HG03066 (cell line): Measurements from ENCODE around the gene ANKRD13D.
"Not testable (repeated sequence)": the region's sequence is repeated elsewhere in the genome, so short reads cannot be mapped to it uniquely, and the experiment has no call there.

Experiments
- ATAC-seq: cut with Tn5 transposase; IDR thresholded peaks from one replicate; pipeline ENCODE4 v1.9.1; 2021; ENCODE audit warnings: low read depth; ENCODE audit not compliant: unreplicated experiment

ANKRD13D gene

DNA sequence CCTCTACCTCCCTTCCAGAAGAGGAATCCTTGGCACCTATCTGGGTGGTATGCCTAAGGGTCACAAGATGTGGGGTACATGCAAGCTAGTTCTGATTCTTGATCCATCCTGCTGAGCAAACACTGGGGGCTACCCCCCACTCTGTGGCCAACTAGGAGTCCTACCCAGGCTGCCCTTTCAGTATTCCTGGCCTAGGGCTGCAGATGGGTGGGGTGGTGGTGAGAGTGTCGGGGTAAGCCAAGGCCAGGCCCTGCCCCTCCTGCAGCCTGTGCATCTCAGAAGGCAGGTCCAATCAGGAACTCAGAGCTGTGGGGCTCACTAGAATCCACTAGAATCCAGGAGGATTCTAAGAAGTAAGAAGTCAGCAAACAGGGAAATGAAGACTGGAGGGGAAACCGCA, 25.1 kb downstream of the ANKRD13D start:
- ATAC-seq = no peak

DNA sequence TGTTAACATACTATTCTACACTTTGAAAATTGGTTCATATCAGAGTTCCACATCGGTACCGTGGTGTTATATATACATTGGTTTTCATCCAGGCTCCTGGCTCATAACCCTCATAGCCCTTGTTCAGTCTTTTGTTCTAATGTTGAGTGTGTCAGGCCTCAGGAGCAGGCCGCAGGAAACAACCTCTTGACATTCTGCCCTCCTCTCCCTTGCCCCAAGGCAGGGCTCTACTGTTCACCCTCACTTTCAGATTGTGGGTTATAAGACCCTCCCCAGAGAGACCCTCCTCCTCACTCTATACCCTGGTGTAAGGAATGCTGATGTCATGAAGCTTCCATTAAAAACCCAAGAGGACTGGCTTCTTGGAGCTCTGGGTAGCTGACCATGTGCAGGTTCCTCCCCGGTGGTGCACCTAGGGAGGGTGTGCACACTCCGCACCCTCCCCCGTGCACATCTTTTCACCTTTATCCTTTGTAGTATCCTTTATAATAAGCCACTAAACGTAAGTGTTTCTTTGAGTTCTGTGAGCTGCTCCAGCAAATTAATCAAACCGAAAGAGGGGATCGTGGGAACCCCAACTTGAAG, 26.3 kb downstream of the ANKRD13D start:
- no peak for ATAC-seq

GRCh38 chr11:67316882-67317204, 27.7 kb downstream of the ANKRD13D start:
- ATAC-seq = no peak

DNA sequence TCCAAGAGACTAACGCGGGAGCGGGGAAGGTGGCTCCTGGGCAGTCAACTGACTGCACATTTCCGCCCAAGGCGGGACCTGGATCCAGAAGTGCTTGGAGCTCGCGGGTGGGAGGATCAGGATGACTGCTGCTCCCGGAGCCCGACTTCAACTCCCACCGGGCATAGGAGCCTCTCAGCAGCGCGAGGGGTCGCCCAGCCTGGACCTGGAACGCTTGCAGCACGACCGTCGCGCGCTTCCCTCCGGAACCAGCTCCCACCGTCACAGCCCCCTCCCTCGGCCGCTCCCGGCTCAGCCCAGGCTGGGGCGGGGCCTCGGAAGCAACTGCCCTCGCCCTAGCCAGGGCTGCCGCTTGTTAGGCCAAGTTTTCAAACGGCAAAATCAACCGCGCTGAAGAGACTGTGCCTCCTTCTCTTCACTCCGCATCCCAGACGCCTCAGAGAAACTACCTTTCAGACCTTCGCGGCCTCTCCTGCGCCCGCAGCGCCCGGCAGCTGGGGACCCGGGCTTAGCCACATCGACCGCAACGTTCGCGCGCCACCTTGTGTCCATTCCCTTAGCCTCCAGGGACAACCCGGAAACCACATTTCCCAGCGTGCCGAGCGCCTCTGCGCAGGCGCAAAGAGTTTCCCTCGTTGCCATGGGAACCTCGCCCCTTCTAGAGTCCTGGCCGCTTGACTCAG, 28.2 kb downstream of the ANKRD13D start:
- ATAC-seq = peak; percentile 83

GRCh38 chr11:67317888-67318555, 28.9 kb downstream of the ANKRD13D start:
- ATAC-seq = no peak

- ATAC-seq = not testable (repeated sequence)
Observed at GRCh38 chr11:67318876-67319275, 29.8 kb downstream of the ANKRD13D start.

DNA sequence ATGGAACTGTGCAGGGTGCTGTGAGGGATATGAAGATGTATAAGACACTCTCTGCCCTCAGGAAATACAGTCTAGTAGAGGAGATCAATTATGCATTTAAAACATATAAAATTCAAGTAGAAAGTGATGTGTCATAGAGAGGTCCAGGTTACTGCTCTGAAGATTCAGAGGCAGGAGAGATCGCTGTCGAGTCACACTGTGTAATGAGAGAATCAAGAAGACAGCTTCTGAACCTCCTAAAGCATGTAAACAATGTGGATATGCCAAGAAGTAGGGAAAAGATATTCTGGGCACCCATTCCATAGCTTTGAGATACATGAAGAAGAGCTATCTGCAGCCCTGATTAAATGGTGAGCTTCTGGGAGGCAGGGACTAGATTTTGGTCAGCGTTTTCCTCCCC, 30.9 kb downstream of the ANKRD13D start:
- no peak for ATAC-seq

DNA sequence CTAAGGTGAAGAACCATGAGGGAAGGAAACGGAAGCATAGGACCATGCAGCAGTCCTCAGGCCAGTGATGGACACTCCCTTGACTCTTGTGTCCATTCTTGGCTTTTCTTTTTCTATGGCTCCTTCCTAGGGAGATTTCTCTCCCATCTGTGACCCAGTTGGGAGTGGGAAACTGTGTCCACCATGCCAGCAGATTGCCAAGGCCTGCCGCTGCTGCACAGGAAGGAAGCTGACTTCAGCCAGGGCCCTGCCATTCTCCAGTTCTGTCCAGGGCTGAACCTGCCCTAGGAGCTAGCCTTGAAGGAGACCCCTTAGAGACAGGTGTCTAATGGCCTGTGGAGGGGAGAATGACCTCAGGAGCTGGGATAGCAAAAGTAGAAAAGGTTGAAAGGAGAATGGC, 31.6 kb downstream of the ANKRD13D start:
- ATAC-seq = no peak

DNA sequence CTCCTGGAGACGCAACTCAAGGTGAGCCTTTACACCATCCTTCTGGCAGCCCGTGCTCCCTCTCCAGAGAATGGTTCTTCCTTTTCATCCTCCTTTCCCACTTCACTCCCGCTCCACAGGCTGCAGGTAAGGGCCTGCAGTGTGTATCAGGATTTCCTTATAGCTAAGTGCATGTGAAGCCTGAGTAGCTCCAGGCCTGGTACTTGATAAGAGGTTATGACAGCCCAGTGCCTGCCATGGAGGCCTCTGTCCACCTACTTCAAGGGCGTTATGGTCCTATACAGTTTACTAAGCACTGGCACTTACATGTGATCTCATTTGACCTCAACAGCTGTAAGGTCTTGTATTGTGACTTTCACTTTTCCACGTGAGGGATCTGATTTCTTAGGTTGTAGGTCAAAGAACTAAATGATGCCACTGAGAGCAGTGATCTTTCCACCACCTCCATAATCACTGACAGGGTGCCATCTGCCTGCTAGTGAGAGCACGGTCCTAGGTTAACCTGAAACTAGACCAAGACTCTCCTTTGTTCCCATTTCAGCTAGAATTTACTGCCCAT, 32.3 kb downstream of the ANKRD13D start:
- no peak for ATAC-seq

DNA sequence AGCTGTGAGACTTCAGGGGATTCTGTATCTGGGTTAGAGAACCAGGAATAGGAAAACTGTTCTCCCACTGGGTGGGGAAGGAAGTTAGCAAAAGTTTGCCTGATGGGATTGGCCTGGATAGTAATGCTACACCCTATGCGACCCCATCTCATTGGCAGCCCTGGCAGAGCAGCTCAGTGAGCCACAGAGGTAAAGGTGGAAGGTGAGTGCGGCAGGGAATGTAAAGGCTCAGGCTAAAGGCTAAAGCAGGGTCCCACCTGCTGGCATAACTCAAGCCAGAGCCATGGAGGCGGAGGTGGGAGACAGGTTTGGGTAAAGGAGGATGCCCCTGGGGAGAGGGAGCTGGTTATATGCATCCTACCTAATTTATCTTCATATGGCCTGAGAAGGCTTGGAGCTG, 32.9 kb downstream of the ANKRD13D start:
- no peak for ATAC-seq

- no peak for ATAC-seq
Observed at GRCh38 chr11:67323526-67323925, 34.4 kb downstream of the ANKRD13D start.

GRCh38 chr11:67332081-67332691, 43.1 kb downstream of the ANKRD13D start:
- no peak for ATAC-seq

DNA sequence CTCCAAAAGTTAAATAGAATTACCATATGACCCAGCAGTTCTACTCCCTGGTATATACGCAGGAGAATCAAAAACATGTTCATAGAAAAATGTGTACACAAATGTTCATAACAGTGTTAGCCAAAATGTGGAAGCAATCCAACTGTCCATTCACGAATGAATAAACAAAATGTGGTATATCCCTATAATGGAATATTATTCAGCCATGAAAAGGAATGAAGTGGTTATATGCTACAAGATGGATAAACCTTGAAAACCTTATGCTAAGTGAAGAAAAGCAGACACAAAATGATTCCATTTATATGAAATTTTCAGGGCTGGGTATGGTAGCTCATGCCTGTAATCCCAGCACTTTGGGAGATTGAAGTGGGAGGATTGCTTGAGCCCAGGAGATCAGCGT, 48.2 kb downstream of the ANKRD13D start:
- ATAC-seq = no peak

DNA sequence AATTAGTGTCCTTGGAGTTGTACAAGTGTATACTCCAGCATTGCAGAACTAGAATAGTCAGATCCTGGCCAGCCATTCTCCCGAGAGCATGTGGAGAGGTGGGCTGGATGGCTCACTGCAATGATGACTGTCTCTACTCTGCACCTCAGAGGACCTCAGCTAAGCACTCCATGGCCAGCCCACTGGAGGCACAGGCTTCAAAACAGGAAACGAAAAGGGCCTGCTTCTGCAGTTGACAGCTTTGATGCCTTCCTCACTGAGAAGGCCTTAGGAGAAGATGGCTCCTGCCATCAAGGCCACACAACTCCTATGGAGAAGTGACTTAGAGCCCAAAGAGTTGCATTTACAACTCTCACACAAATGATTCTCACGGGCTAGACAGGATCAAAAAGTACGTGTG, 55.2 kb downstream of the ANKRD13D start:
- ATAC-seq = no peak

GRCh38 chr11:67345247-67345919, 56.3 kb downstream of the ANKRD13D start:
- no peak for ATAC-seq

DNA sequence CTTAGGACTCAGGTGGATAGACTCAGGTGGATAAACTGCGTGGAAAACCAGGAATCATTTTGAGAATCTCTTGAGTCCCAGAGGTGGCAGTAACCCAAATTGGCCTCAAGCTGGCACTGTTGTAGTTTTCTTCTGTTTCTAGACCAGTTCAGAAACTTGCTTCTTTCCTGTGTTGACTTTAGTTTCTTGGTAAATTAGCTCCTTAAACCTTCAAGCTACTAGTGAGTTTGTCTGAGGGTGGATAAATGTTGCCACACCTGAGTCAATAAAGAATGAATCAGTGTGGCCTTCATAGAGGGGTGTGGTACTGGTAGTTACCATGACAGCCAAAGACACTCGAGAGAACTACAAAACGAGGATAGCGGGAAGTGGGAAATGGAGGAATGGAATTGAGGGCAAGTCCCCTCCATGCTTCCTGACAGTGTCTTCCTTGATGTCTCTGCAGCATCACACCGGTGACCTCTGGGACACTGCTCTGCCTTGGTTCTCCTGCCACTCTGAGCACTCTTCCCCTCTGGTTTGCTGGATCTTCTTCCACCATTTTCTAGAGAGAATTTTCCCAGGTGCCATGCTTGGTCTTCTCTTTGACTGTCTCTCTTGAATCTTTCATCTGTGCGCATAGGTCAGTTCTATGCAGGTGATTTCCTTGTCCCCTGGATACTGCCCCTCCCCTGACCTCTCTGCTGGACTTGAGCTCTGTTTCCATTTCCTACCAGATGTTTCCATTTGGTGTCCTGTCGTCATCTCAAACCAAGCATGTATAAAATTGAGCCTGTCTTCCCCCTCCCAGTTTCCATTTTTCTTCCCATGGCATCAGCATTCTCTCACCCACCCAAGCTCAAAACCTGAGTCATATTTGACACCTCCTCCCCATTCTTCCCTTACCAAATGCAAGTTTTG, 57.1 kb downstream of the ANKRD13D start:
- no peak for ATAC-seq

DNA sequence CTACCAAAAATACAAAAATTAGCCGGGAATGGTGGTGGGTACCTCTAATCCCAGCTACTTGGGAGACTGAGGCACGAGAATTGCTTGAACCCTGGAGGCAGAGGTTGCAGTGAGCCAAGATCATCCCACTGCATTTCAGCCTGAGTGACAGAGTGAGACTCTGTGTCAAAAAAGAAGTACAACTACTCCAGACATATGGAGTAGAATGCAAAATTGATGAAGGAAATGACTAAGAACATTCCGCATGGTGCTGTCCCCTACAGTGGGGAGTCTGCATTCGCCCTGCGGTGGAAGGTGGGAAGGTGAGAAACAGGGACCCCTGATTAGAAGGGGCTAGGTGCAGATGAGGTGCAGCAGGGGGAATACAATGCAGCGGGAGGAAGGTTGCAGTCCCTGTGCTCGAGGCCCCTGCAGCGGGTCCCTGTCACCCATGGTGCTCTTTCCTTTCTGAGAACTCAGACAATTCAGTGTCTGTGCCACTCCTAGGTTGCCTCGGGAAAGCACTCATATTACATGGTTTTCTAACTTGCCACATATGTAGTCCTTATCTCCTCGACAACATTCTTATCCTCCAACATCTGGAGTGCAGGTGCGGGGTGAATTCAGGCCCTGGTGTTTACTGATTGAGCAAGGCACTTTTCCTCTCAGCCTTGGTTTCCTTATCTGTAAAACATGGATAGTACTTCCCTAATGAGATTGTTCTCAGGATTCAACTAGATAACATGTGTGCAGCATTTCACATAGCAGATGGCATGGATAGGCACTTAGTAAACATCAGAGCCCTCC, 59.1 kb downstream of the ANKRD13D start:
- no peak for ATAC-seq

DNA sequence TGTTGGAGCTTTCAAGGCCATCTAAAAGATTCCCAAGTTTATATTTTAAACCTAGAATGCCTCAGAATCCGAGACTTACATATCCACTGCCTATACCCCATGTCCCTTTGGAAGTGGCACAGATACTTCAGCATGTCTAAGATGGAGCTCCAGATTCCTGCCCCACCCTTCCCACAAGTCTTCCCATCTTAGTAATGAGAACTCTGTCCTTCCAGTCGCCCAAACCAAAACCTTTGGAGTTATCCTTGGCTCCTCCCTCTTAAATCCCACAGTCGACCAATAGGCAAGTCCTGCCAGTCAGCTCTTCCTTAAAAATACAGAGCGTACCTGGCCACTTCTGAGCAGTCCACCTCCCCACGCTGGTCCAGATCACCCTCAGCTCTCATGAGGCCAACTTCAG, 59.9 kb downstream of the ANKRD13D start:
- no peak for ATAC-seq

GRCh38 chr11:67349457-67349856, 60.4 kb downstream of the ANKRD13D start:
- ATAC-seq = no peak
